GM10847 (cell line): ENCODE data around the gene SMOC2.

ENCODE experiments used
- POLR2A ChIP-seq: IDR thresholded peaks from 2 replicates; pipeline ENCODE4 v1.6.1; 2011; ENCODE audit not compliant: insufficient read length; ENCODE audit errors: extremely low read depth

The SMOC2 gene

DNA sequence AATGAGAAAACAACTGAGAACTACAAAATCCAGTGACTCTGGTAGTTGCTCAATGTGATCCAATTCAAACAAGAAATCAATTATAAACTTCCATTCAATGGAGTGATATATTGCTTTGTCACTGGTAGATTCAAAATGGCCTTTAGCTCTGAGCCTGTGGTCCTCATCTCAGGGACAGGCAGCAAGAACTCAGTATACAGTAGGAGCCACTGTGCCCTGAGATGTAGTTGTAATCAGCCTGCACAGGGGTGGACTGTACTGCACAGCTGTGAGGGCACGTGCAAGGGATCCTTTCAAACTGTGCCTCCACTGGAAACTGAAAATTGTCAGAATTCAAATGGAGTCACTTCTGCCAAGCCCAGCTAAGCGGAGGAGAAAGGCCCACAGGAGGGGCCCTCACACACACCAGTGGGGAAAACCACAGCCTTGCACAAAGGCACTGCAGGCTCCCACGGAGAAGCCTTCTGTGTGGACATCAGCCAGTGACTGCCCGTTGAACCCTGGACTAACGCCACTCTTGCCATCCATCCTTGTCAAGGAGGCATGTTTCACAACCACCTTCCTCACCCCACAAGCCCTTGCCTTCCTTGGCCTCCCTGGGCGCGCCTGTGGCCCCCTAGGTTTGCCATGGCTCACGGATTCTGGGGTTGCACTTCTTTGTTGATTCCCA is 186.7 kb downstream of the SMOC2 start:
- no peak for TF ChIP-seq POLR2A

DNA sequence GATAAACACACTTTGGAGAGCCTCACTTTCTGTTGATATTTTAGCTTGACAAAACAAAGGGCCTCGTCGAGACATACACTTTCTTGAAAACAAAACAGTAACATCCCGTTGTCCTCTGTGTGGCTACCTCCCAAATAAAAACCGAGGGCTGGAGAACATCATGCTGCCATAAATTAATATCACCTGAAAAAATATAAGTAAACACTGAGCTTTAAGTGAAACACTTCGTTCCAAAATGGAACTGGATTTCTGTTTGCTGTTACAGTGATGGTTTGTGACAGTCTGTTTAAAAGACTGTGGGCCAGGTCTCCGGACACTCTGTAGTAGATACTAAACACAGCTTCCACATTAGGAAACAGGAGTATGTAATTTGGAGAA is 187.2 kb downstream of the SMOC2 start:
- no peak for TF ChIP-seq POLR2A

DNA sequence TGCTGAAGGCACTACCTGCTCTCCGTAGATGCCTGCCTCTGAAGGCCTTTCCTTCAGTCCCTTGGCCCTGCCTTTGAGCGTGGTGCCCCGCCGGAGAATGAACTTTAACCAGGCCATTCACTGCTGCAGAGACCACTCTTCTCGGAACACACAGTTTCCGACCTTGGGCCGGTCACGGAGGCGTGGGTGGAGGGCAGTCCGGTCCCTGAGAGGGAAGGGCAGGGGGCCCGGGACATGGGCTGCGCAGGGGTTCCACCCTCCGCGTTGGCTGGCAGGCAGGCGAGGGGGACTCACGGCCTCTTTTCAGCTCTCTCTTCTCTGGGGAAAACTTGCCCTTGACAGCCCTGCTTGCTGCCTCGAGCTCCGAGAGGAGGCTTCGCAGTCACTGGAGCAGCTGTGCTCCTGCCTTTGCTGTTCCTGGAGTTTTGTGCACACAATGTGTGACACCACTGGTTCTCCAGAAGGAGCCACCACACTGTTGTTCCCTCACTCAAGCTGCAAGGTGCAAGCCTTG is 187.8 kb downstream of the SMOC2 start:
- TF ChIP-seq POLR2A: no peak

- no peak for TF ChIP-seq POLR2A
Observed at GRCh38 chr6:168631564-168631963, 190.6 kb downstream of the SMOC2 start.

- TF ChIP-seq POLR2A: no peak
Observed at GRCh38 chr6:168632694-168633093, 191.7 kb downstream of the SMOC2 start.

DNA sequence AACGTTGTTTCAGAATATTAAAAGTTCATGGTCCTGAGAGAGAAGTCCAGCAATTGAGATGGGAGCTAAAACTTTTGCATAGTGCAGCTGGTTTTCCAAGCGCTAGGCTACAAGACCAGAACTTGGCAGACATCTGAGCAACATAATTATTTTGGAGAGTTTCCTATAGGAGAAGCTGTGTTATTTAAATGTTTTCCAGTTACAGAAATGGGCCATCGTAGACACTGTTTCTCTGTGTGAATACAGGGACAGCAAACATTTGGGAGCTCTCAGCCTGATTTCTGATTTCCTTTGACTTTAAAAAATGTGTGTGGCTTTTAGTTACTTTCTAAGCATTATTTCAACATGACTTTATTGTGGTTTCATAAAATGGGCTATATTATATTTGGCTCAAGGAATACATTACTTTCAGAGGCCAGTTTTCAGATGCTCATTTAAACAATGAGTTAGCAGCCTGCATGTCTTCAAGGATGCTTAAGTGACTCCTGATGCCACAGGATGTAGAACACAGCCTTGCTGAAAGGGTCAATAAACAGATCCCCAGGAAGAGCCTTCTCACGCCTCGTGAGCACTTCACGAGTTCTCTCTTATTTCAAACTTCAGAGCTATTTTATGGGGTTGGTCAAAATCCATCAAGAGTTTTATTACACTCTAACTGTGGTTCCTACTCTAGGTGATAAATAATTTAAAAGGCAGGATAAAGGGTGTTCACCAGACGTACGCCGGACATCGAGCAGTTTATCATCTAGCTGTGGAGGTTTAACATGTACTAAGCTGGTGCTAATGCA is 193.8 kb downstream of the SMOC2 start:
- no peak for TF ChIP-seq POLR2A

DNA sequence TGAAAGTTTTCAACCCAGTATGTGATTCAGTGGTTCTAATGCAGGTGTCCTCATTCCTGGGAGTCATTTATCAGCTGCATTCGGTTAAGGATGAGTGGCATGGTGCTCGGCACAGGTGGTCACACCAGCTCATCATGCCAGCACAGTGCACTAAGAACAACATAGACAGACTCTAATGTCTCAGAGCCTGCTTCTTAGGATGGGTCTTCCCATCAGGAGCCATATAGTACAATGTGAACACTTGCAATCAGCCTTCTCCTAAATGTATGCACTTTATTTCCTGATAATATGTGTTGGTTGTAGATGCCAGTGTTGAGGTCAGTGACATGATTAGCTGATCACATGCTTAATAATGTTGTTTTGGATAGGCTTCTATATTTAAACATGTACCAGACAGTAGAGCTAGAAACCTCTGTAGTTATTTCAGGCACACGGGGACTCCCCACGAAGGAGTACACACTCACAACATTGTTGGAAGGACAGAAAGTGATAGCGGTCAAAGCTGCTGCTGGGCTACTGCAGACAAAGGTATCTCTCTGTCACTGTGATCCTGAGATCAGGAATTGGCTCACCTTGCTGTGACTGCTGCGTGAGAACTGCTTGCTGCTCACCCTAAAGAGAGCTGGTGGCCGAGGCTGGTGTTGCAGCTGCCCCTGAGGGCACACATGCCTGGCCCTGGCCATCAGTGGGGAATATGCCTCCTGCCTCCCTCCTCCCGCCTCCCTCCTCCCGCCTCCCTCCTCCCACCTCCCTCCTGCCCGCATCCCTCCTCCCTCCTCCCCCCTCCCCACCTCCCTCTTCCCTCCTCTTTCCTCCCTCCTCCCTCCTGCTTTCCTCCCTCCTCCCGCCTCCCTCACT is 195.4 kb downstream of the SMOC2 start:
- TF ChIP-seq POLR2A: no peak

GRCh38 chr6:168637834-168638233 is 196.8 kb downstream of the SMOC2 start:
- no peak for TF ChIP-seq POLR2A

DNA sequence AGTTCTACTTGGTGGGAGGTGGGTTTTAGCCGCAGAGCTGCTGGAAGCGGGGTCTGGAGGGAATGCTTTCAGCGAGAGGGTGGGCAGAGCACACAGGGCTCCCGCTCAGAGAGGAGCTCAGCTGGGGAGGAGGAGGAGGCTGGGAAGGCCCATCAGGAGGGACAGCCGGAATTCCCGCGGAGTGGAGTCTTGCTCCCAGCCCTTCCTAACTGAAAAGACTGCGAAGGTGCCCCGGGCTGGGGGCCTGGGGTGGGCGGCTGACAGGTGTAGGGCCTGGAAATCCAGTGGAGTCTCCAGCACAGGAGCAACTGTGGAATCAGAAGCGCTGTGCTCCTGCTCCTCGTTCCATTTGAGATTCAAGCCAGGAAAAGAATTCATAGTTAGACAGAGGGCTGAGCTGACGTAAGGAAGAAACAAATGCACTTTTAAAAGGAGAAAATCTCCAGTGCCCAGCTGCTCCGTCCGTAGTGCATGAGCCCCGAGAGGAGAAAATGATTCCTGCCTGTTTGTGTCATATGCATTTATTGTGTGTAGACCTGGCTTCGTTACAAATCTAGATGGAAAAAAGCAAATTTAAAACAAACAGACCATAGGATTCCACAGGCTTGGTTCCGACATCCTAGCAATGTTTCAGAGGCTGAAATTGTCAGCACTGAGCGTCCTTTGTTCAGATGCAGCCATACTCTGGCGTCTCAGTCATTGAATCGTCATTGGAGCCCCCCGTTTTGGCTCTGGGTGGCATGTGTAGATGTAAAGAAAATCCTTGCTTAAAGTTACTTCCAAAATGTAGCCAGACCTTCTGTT is 197.7 kb downstream of the SMOC2 start:
- TF ChIP-seq POLR2A: no peak

- TF ChIP-seq POLR2A: no peak
Observed at GRCh38 chr6:168640181-168640580, 199.2 kb downstream of the SMOC2 start.

DNA sequence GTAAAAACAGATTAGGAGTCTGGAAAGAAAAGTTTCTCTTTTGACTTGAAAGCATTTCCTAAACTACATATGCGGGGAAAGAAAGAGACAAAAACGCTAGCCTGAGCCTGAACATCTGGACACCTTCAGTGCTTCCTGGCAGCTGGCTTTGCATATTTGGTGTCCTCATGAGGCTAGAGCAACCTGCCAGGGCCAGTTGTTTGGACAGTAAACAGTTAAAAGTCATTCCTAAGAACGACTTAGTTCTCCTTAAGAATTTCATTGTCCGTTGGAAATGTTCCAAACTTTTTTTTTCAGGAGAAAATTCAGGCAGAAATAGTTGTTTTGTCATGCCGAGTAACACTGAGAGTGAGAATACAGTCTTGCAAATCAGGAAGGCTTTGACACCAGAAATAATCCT is 199.8 kb downstream of the SMOC2 start:
- TF ChIP-seq POLR2A: no peak

GRCh38 chr6:168641446-168641845 is 200.5 kb downstream of the SMOC2 start:
- TF ChIP-seq POLR2A: no peak

GRCh38 chr6:168643401-168643800 is 202.4 kb downstream of the SMOC2 start:
- no peak for TF ChIP-seq POLR2A

DNA sequence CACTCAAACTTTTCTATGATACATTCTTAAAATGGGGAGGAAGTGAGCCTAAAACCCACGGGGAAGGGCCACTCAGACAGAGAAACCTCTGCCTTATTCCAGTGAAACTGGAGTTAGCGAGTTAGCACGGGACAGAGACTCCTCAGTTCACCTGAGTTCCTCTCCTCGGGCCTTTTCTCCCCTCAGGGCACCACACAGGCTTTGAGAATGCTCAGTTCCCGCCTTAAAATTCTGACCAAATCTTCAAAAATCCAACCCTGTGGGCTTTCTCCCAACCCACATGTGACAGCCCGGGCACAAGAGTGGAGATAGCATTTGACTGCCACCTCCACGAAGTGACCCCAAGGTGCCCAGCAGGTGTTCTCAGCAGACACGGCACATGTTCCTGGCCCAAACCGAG is 204.3 kb downstream of the SMOC2 start:
- no peak for TF ChIP-seq POLR2A

- no peak for TF ChIP-seq POLR2A
Observed at GRCh38 chr6:168647271-168647670, 206.3 kb downstream of the SMOC2 start.
